A673 (cell line): ENCODE results near the gene TRPV5. TPM values are rescaled to one million over a fixed set of nuclear protein-coding genes. Genes with fewer than 3 reads are reported as not detected.

Experiments
- BruUV-seq: library from RNA; stranded (reverse); fragments of 400-500 nt; replicated peaks from 2 replicates; lab custom pipeline; 2021; lab: Mats Ljungman, UMichigan
- CTCF ChIA-PET: fragments of 300-600 bp; sonication (Branson Sonifier 250); formaldehyde crosslinking; loops from one replicate; lab custom pipeline; 2022; ENCODE audit warnings: antibody characterized with exemption; lab: Charles Lee
- POLR2A ChIA-PET: fragments of 300-600 bp; sonication (Branson Sonifier 250); formaldehyde crosslinking; loops from one replicate; lab custom pipeline; 2022; ENCODE audit warnings: antibody characterized with exemption; ENCODE audit not compliant: low non-redundant PET; lab: Charles Lee
- DNase-seq: peaks from one replicate; pipeline ENCODE4 v3.0.0-alpha.2; 2015; ENCODE audit warnings: low spot score
- H3K27ac ChIP-seq: fragments of 200-600 bp; sonication (generic); 2 replicates; pipeline ENCODE4 v1.5.1; 2016; ENCODE audit warnings: mixed run types, low read depth, mild to moderate bottlenecking, mixed read lengths, antibody characterized with exemption, low read length; ENCODE audit not compliant: poor library complexity, severe bottlenecking
- H3K27me3 ChIP-seq: fragments of 200-600 bp; sonication (generic); replicated peaks from 2 replicates; pipeline ENCODE4 v1.6.1; 2017; ENCODE audit warnings: mixed run types, low read depth, mild to moderate bottlenecking, mixed read lengths, antibody characterized with exemption, low read length; ENCODE audit not compliant: insufficient read depth, poor library complexity
- H3K36me3 ChIP-seq: fragments of 200-600 bp; sonication (generic); 2 replicates; pipeline ENCODE4 v1.6.1; 2016; ENCODE audit warnings: mixed run types, mild to moderate bottlenecking, mixed read lengths, antibody characterized with exemption, low read length; ENCODE audit not compliant: insufficient read depth, poor library complexity, severe bottlenecking
- H3K4me1 ChIP-seq: fragments of 200-600 bp; sonication (generic); 2 replicates; pipeline ENCODE4 v1.6.1; 2017; ENCODE audit warnings: mixed run types, mild to moderate bottlenecking, mixed read lengths, antibody characterized with exemption, low read length; ENCODE audit not compliant: insufficient read depth, poor library complexity, severe bottlenecking
- H3K4me3 ChIP-seq: fragments of 200-600 bp; sonication (generic); 2 replicates; pipeline ENCODE4 v1.5.1; 2016; ENCODE audit warnings: low read depth, mixed run types, mild to moderate bottlenecking, mixed read lengths, low read length; ENCODE audit not compliant: poor library complexity, severe bottlenecking
- H3K9me3 ChIP-seq: fragments of 200-600 bp; sonication (generic); 2 replicates; pipeline ENCODE4 v1.6.1; 2016; ENCODE audit warnings: mixed run types, low read depth, mild to moderate bottlenecking, mixed read lengths, antibody characterized with exemption, low read length; ENCODE audit not compliant: poor library complexity, severe bottlenecking
- CTCF ChIP-seq: fragments of 300-800, 200-600 bp; sonication (generic); conservative IDR thresholded peaks from 2 replicates; pipeline ENCODE4 v1.5.1; 2017; ENCODE audit warnings: low read depth, mild to moderate bottlenecking, antibody characterized with exemption, low read length, moderate library complexity, mixed read lengths
- EZH2 ChIP-seq: fragments of 200-600 bp; sonication (generic); IDR thresholded peaks from 2 replicates; pipeline ENCODE4 v1.6.1; 2017; ENCODE audit warnings: borderline replicate concordance, low read depth, mild to moderate bottlenecking, mixed read lengths, antibody characterized with exemption, low read length; ENCODE audit not compliant: poor library complexity, severe bottlenecking
- intact Hi-C: fragments of 100-400 bp; cut with micrococcal nuclease; formaldehyde crosslinking; loops from one replicate; pipeline ENCODE4 v1.10.0; 2022; ENCODE audit not compliant: unreplicated experiment
- total RNA-seq: library from RNA; stranded (reverse); gene quantifications from 2 replicates; pipeline ENCODE4 v1.2.3, GENCODE V29; 2021

TRPV5 gene
- total RNA-seq, 1 experiment from 2014 or later: not detected

GRCh38 chr7:142884286-142884640 lies 49.3 kb downstream of the TRPV5 start:
- H3K9me3 ChIP-seq: no peaks in the 10 kb centered on the region
- H3K27me3 ChIP-seq: peaks cover 30% of the 10 kb centered on the region
- CTCF ChIA-PET: no interaction called here
- intact Hi-C loops: loop anchor here (5.0 kb wide), 1 partner anchor 118 kb away; no protein-coding TSS in a partner anchor
- no TSS peak for BruUV-seq
- H3K36me3 ChIP-seq: no peaks in the 10 kb centered on the region
- no peak overlapping the region for H3K27ac ChIP-seq
- POLR2A ChIA-PET: no interaction called here
- TF ChIP-seq CTCF (no peak), EZH2 (no peak)
- no peak for DNase-seq
- no peaks in the 10 kb centered on the region for H3K4me1 ChIP-seq
- H3K4me3 ChIP-seq: no peak overlapping the region

- intact Hi-C loops: loop anchor here (5.0 kb wide), 1 partner anchor 119 kb away; no protein-coding TSS in a partner anchor
- peaks cover 30% of the 10 kb centered on the region for H3K27me3 ChIP-seq
- no peaks in the 10 kb centered on the region for H3K9me3 ChIP-seq
- CTCF ChIA-PET: no interaction called here
- no peak overlapping the region for H3K27ac ChIP-seq
- no peak overlapping the region for H3K4me3 ChIP-seq
- DNase-seq: no peak
- no peaks in the 10 kb centered on the region for H3K4me1 ChIP-seq
- TF ChIP-seq EZH2 (no peak), CTCF (no peak)
- H3K36me3 ChIP-seq: no peaks in the 10 kb centered on the region
- no TSS peak for BruUV-seq
- POLR2A ChIA-PET: no interaction called here
These were observed 49.8 kb downstream of the TRPV5 start for GRCh38 chr7:142883571-142884285.

- no TSS peak for BruUV-seq
- Histone ChIP-seq H3K4me3 (no peak overlapping the region), H3K9me3 (no peaks in the 10 kb centered on the region), H3K4me1 (no peaks in the 10 kb centered on the region), H3K27me3 (peaks cover 30% of the 10 kb centered on the region), H3K36me3 (no peaks in the 10 kb centered on the region), H3K27ac (no peak overlapping the region)
- intact Hi-C loops: loop anchor here (5.0 kb wide), 1 partner anchor 119 kb away; no protein-coding TSS in a partner anchor
- POLR2A ChIA-PET: no interaction called here
- DNase-seq: no peak
- TF ChIP-seq CTCF: no peak
- TF ChIP-seq EZH2: no peak
- CTCF ChIA-PET: no interaction called here
These were observed 50.4 kb downstream of the TRPV5 start for GRCh38 chr7:142883145-142883544.
